Measurements from ENCODE around the gene RET. TPM values are rescaled to one million over a fixed set of nuclear protein-coding genes. Genes with fewer than 3 reads are reported as not detected.

Gene RET
- total RNA-seq, 2 donors from 2014 or later = 0.34 TPM; not detected in 1

GRCh38 chr10:43040482-43041256 lies 36.2 kb upstream of the RET start:
- Mint-ChIP-seq H3K4me3 (no peak overlapping the region), H3K36me3 (ENCODE audit: low read depth) (no peaks in the 10 kb centered on the region), H3K27ac (no peak overlapping the region), H3K4me1 (peaks cover 8% of the 10 kb centered on the region), H3K27me3 (peaks cover 15% of the 10 kb centered on the region)
- ATAC-seq (no peak), DNase-seq (no peak)
- H3K9me3 ChIP-seq (ENCODE audit: control insufficient read depth, low read length, poor library complexity, severe bottlenecking) = no peaks in the 10 kb centered on the region

GRCh38 chr10:43041422-43042342 lies 35.2 kb upstream of the RET start:
- H3K27me3 Mint-ChIP-seq = peaks cover 18% of the 10 kb centered on the region
- no peak for DNase-seq

DNA sequence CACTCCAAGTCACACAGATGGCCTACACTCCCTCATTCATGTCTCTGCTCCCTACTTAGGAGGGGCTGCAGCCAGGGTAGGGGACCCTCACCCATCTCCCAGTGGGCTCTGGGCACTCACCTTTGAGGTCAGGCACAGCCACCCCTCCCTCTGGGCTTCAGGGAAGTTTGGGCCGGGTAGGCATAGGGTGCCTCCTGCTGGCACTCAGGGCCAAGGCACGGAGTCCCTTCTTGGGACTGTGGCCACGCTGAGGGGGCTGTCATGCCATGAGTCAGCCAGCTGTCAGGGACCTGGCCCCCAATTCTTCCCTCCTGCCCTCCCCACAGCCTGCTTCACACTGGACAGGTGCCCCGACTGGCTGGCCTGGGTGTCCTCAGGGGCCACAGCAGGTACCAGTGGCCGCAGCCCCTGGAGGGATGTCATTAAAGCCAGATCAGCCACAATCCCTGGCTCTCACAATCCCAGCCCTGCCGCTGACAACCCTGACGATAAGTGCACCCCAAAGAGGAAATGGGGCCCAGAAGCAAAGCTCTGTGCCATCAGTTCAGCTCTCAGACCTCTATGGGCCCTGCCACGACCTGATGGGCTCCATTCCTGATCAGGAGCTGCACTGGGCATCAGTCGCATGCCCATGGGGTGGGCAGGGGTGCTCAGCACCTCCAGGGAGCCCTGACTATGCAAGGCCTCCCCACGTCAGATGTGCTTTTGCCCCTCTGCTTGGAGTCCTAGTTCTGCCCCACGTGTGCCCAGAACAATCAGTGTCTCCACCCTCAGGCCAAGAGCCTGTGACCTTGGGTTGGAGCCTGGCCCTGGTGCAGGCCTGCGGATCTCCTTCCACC lies 34.1 kb upstream of the RET start:
- ATAC-seq (no peak), DNase-seq (no peak)
- H3K36me3 Mint-ChIP-seq (ENCODE audit: low read depth) = no peaks in the 10 kb centered on the region
- no peaks in the 10 kb centered on the region for H3K9me3 ChIP-seq (ENCODE audit: control insufficient read depth, low read length, poor library complexity, severe bottlenecking)
- H3K4me3 Mint-ChIP-seq = no peak overlapping the region
- H3K4me1 Mint-ChIP-seq = peaks cover 3% of the 10 kb centered on the region
- H3K27ac Mint-ChIP-seq = no peak overlapping the region
- peaks cover 25% of the 10 kb centered on the region for H3K27me3 Mint-ChIP-seq

More at GRCh38 chr10:43041422-43042342, 35.2 kb upstream of the RET start:
- Mint-ChIP-seq H3K27ac (no peak overlapping the region), H3K4me1 (peaks cover 3% of the 10 kb centered on the region), H3K4me3 (no peak overlapping the region), H3K36me3 (ENCODE audit: low read depth) (no peaks in the 10 kb centered on the region)
- no peaks in the 10 kb centered on the region for H3K9me3 ChIP-seq (ENCODE audit: control insufficient read depth, low read length, poor library complexity, severe bottlenecking)
- no peak for ATAC-seq

DNA sequence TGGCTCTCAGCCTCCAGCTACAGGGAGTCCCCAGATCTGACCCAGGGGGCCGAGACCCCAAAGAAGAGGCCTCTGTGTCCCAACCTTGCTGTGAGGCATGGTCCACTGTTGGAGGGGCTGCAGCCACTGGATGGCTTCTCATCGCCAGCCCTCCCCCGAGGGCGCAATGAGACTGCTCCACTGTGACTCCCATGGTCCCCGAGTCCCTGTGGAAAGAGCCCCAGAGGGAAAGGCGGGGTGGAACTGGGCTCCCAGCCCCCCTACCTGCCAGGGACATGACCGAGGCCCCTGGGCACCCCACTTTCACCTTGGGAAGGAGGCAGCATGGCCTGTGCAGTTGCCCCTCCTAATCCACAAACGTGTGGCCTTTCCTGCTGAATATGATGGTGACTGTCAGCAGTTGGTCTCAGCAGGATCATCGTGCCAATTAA lies 33.5 kb upstream of the RET start:
- Mint-ChIP-seq H3K4me1 (peaks cover 3% of the 10 kb centered on the region), H3K27me3 (peaks cover 28% of the 10 kb centered on the region), H3K4me3 (no peak overlapping the region), H3K36me3 (ENCODE audit: low read depth) (no peaks in the 10 kb centered on the region), H3K27ac (no peak overlapping the region)
- H3K9me3 ChIP-seq (ENCODE audit: control insufficient read depth, low read length, poor library complexity, severe bottlenecking) = no peaks in the 10 kb centered on the region
- DNase-seq (no peak), ATAC-seq (no peak)

GRCh38 chr10:43043773-43044447 lies 33.0 kb upstream of the RET start:
- H3K27ac Mint-ChIP-seq = no peak overlapping the region
- H3K36me3 Mint-ChIP-seq (ENCODE audit: low read depth) = no peaks in the 10 kb centered on the region
- H3K4me3 Mint-ChIP-seq = no peak overlapping the region
- DNase-seq (no peak), ATAC-seq (no peak)
- H3K4me1 Mint-ChIP-seq = peaks cover 3% of the 10 kb centered on the region
- peaks cover 31% of the 10 kb centered on the region for H3K27me3 Mint-ChIP-seq
- H3K9me3 ChIP-seq (ENCODE audit: control insufficient read depth, low read length, poor library complexity, severe bottlenecking) = no peaks in the 10 kb centered on the region

- no peaks in the 10 kb centered on the region for H3K36me3 Mint-ChIP-seq (ENCODE audit: low read depth)
- no peak for DNase-seq
- peaks cover 3% of the 10 kb centered on the region for H3K4me1 Mint-ChIP-seq
These were observed 32.4 kb upstream of the RET start for GRCh38 chr10:43044448-43044921.

DNA sequence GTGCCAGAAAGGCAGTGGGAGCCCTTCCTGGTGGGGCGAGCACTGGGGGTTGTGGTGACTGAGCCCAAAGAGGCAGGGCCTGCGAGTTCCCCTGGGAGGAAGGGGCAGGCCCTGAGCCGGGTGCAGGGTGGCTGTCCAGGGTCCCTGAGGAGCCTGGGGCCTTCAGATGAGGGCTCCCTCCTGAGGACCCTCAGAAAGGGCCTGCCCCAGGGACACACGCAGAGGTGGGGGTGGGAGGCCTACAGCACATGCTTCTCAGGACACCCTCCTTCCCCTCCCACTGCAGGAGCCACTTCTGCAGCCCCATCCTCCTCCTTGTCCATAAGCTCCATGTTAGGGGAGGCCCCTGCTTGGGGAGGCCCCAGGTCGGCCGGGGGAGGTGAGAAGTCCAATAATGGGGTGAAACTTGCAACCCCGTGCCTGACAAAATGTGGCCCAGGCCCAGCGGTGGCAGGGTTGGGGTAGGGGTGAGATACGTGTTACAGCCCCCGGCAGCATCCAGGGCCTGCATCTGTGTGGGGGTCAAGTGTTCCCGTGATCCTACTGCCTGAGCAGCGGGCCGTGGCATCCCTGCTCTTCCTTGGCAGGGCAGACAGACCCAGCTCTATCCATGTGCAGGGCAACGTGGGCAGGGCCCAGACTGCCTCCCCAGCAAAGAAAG lies 31.8 kb upstream of the RET start:
- Mint-ChIP-seq H3K36me3 (ENCODE audit: low read depth) (no peaks in the 10 kb centered on the region), H3K27ac (no peak overlapping the region)
- no peak for DNase-seq

More at GRCh38 chr10:43044448-43044921, 32.4 kb upstream of the RET start:
- no peaks in the 10 kb centered on the region for H3K9me3 ChIP-seq (ENCODE audit: control insufficient read depth, low read length, poor library complexity, severe bottlenecking)
- H3K4me3 Mint-ChIP-seq = no peak overlapping the region
- H3K27ac Mint-ChIP-seq = no peak overlapping the region
- ATAC-seq = no peak
- H3K27me3 Mint-ChIP-seq = peaks cover 37% of the 10 kb centered on the region

GRCh38 chr10:43045631-43046287 lies 31.1 kb upstream of the RET start:
- H3K27ac Mint-ChIP-seq = peak overlapping the region; percentile 4
- ATAC-seq (no peak), DNase-seq (peak in 1 of 3 donors; percentile 4)
- peaks cover 6% of the 10 kb centered on the region for H3K4me1 Mint-ChIP-seq
- H3K4me3 Mint-ChIP-seq = no peak overlapping the region
- H3K27me3 Mint-ChIP-seq = peaks cover 43% of the 10 kb centered on the region
- no peaks in the 10 kb centered on the region for H3K9me3 ChIP-seq (ENCODE audit: control insufficient read depth, low read length, poor library complexity, severe bottlenecking)
- no peaks in the 10 kb centered on the region for H3K36me3 Mint-ChIP-seq (ENCODE audit: low read depth)

More for the DNA sequence above, 31.8 kb upstream of the RET start:
- ATAC-seq = no peak
- no peaks in the 10 kb centered on the region for H3K9me3 ChIP-seq (ENCODE audit: control insufficient read depth, low read length, poor library complexity, severe bottlenecking)
- Mint-ChIP-seq H3K27me3 (peaks cover 39% of the 10 kb centered on the region), H3K4me1 (peaks cover 4% of the 10 kb centered on the region), H3K4me3 (no peak overlapping the region)

- peaks cover 46% of the 10 kb centered on the region for H3K27me3 Mint-ChIP-seq
- H3K27ac Mint-ChIP-seq = no peak overlapping the region
- H3K4me1 Mint-ChIP-seq = peaks cover 3% of the 10 kb centered on the region
- H3K36me3 Mint-ChIP-seq (ENCODE audit: low read depth) = no peaks in the 10 kb centered on the region
- no peak for ATAC-seq
- H3K4me3 Mint-ChIP-seq = no peak overlapping the region
- H3K9me3 ChIP-seq (ENCODE audit: control insufficient read depth, low read length, poor library complexity, severe bottlenecking) = no peaks in the 10 kb centered on the region
- DNase-seq = peak in 1 of 3 donors; percentile 6
These were observed 30.4 kb upstream of the RET start for GRCh38 chr10:43046288-43046991.

DNA sequence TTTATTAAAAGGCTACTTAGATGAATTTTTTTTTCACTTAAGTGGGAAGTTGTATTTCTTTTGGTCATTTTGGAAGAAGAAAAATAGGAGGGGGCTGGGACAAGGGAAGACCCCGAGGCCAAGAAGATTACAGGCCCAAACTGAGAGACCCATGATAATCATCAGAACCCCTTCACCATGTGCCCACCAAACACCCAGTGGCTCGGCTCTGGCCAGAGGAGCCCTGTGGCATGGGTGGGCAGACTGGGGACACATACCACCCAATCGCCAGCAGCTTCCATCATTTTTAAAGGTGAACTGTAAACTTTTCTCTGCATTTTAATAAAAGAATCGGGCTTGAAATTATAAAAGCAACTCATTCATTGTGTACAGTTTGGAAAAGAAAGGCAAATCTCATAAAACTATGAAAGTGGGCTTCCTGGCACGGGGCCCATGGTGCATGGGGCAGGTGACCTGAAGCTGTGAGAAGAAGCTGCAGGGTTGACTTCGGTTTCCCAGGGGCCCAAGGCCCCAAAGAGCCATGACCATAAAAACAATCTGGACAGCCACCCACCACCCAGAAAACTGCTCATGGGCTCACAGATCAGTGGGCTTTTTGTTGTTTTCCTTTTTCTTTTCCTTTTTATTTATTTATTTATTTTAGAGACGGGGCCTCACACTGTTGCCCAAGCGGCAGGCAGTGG lies 29.4 kb upstream of the RET start:
- no peaks in the 10 kb centered on the region for H3K36me3 Mint-ChIP-seq (ENCODE audit: low read depth)
- DNase-seq (no peak), ATAC-seq (no peak)
- no peaks in the 10 kb centered on the region for H3K9me3 ChIP-seq (ENCODE audit: control insufficient read depth, low read length, poor library complexity, severe bottlenecking)
- H3K27ac Mint-ChIP-seq = no peak overlapping the region
- H3K27me3 Mint-ChIP-seq = peaks cover 46% of the 10 kb centered on the region
- no peak overlapping the region for H3K4me3 Mint-ChIP-seq
- H3K4me1 Mint-ChIP-seq = peaks cover 3% of the 10 kb centered on the region

Measured in T-helper 17 cell (primary cell).